ENCODE measurements around the gene SLC27A5. TPM values are rescaled to one million over a fixed set of nuclear protein-coding genes. Genes with fewer than 3 reads are reported as not detected.

Gene SLC27A5
- total and polyA plus RNA-seq, 2 of the 13 experiments (the other 11 are each of a cell fraction or from before 2014, with no cell fraction given) = 30.3 to 40.2 TPM

DNA sequence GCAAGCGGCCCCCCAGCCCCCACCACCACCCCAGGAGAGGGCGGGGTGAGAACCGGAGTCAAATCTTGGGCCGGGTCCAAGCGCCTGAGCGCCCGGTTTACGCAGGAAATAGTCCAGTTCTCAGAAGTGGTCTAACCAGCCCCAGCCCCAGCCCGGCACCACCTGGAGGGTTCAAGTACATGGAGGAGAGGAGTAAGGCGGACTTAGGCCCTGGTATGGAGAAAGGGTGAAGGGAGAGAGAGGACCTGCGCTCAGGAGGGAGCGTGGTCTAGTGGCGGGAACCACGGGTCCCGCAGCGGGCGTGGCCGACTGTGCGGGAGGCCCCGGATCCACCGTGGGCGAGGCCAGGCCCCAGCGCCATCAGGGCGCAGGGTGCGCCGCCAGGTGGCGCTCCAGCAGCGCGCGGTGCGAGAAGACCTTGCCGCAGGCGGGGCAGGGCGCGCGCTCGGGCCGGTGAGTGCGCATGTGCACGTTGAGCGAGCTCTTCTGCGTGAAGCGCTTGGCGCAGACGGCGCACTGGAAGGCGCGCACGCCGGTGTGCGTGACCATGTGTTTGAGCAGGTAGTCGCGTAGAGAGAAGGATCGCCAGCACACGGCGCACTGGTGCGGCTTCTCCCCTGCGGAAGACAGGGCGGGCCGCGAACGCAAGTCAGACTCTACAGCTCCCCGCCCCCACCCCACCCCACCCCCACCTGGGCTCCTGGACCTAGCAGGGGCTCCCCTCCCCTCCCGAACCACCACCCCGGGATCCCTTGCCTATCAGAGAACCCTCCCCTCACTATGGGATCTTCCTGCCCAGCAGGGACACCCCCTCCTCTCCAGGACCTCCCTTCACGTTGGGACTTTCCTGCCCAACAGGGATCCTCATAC, 2.1 kb upstream of the SLC27A5 start (continued):
- TF ChIP-seq, protein P1, sequence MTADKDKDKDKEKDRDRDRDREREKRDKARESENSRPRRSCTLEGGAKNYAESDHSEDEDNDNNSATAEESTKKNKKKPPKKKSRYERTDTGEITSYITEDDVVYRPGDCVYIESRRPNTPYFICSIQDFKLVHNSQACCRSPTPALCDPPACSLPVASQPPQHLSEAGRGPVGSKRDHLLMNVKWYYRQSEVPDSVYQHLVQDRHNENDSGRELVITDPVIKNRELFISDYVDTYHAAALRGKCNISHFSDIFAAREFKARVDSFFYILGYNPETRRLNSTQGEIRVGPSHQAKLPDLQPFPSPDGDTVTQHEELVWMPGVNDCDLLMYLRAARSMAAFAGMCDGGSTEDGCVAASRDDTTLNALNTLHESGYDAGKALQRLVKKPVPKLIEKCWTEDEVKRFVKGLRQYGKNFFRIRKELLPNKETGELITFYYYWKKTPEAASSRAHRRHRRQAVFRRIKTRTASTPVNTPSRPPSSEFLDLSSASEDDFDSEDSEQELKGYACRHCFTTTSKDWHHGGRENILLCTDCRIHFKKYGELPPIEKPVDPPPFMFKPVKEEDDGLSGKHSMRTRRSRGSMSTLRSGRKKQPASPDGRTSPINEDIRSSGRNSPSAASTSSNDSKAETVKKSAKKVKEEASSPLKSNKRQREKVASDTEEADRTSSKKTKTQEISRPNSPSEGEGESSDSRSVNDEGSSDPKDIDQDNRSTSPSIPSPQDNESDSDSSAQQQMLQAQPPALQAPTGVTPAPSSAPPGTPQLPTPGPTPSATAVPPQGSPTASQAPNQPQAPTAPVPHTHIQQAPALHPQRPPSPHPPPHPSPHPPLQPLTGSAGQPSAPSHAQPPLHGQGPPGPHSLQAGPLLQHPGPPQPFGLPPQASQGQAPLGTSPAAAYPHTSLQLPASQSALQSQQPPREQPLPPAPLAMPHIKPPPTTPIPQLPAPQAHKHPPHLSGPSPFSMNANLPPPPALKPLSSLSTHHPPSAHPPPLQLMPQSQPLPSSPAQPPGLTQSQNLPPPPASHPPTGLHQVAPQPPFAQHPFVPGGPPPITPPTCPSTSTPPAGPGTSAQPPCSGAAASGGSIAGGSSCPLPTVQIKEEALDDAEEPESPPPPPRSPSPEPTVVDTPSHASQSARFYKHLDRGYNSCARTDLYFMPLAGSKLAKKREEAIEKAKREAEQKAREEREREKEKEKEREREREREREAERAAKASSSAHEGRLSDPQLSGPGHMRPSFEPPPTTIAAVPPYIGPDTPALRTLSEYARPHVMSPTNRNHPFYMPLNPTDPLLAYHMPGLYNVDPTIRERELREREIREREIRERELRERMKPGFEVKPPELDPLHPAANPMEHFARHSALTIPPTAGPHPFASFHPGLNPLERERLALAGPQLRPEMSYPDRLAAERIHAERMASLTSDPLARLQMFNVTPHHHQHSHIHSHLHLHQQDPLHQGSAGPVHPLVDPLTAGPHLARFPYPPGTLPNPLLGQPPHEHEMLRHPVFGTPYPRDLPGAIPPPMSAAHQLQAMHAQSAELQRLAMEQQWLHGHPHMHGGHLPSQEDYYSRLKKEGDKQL (CRISPR knock-in tag; IDR thresholded peaks at IDR 0.05; ENCODE audit: low read depth) = 0 out of 2 replicates have a peak, but pooled peaks have one; percentile 35
- 0 out of 2 replicates have a peak, but pooled peaks have one; percentile 53 for TF ChIP-seq ZNF768 (CRISPR knock-in tag; IDR thresholded peaks at IDR 0.05)
- TF ChIP-seq FOXC1 (CRISPR knock-in tag; IDR thresholded peaks at IDR 0.05; ENCODE audit: borderline replicate concordance) = 0 out of 2 replicates have a peak, but pooled peaks have one; percentile 32
- TF ChIP-seq EHMT2 (IDR thresholded peaks at IDR 0.05; ENCODE audit: borderline replicate concordance, low read depth, low read length) = no peak
- TF ChIP-seq ZEB1 (IDR thresholded peaks at IDR 0.05; ENCODE audit: insufficient replicate concordance, low read depth) = no peak
- TF ChIP-seq, protein P2, sequence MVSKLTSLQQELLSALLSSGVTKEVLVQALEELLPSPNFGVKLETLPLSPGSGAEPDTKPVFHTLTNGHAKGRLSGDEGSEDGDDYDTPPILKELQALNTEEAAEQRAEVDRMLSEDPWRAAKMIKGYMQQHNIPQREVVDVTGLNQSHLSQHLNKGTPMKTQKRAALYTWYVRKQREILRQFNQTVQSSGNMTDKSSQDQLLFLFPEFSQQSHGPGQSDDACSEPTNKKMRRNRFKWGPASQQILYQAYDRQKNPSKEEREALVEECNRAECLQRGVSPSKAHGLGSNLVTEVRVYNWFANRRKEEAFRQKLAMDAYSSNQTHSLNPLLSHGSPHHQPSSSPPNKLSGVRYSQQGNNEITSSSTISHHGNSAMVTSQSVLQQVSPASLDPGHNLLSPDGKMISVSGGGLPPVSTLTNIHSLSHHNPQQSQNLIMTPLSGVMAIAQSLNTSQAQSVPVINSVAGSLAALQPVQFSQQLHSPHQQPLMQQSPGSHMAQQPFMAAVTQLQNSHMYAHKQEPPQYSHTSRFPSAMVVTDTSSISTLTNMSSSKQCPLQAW (CRISPR knock-in tag; IDR thresholded peaks at IDR 0.05) = no peak
- peak; percentile 80 for TF ChIP-seq ZBTB20 (CRISPR knock-in tag; IDR thresholded peaks at IDR 0.05; ENCODE audit: borderline replicate concordance, low read depth)
- TF ChIP-seq CHCHD3 (CRISPR knock-in tag; IDR thresholded peaks at IDR 0.05) = no peak
- no peak for TF ChIP-seq ZNF660 (CRISPR knock-in tag; IDR thresholded peaks at IDR 0.05; ENCODE audit: borderline replicate concordance, low read depth)
- no peak for TF ChIP-seq HMG20B (CRISPR knock-in tag; conservative IDR thresholded peaks at IDR 0.05)
- peak; percentile 70 for TF ChIP-seq ZNF143 (CRISPR knock-in tag; IDR thresholded peaks at IDR 0.05)
- TF ChIP-seq ATRX (CRISPR knock-in tag; IDR thresholded peaks at IDR 0.05; ENCODE audit: borderline replicate concordance) = no peak
- no peak for TF ChIP-seq KMT2A (CRISPR knock-in tag; IDR thresholded peaks at IDR 0.05)
- TF ChIP-seq ZFP90 (CRISPR knock-in tag; IDR thresholded peaks at IDR 0.05; ENCODE audit: borderline replicate concordance) = peak; percentile 23; the same call in 1 of the 2 replicates
- TF ChIP-seq, protein P3, sequence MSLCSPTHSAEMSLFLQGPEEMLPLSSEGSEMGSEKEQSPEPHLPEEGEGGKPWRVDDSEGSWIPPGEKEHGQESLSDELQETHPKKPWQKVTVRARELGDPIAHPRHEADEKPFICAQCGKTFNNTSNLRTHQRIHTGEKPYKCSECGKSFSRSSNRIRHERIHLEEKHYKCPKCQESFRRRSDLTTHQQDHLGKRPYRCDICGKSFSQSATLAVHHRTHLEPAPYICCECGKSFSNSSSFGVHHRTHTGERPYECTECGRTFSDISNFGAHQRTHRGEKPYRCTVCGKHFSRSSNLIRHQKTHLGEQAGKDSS (CRISPR knock-in tag; IDR thresholded peaks at IDR 0.05; ENCODE audit: borderline replicate concordance, low read depth) = peak; percentile 94
- no peak for TF ChIP-seq ATF1 (CRISPR knock-in tag; IDR thresholded peaks at IDR 0.05)
- peak; percentile 45; the same call in 1 of the 2 replicates for TF ChIP-seq RXRB (CRISPR knock-in tag; IDR thresholded peaks at IDR 0.05; ENCODE audit: borderline replicate concordance)
- TF ChIP-seq CENPX (CRISPR knock-in tag; IDR thresholded peaks at IDR 0.05) = no peak
- no peak; the same call in 1 of the 2 replicates for TF ChIP-seq ZNF83 (CRISPR knock-in tag; IDR thresholded peaks at IDR 0.05; ENCODE audit: borderline replicate concordance)

All from HepG2 (cell line).